Measurements from ENCODE around the gene RASSF8. TPM values are rescaled to one million over a fixed set of nuclear protein-coding genes. Genes with fewer than 3 reads are reported as not detected.
"Not testable (repeated sequence)": the region's sequence is repeated elsewhere in the genome, so short reads cannot be mapped to it uniquely, and the experiment has no call there.

The RASSF8 gene
- total RNA-seq, 1 donor from 2014 or later, result 26.2 TPM

GRCh38 chr12:26043135-26044006, 84.9 kb downstream of the RASSF8 start:
- no peak for DNase-seq (ENCODE audit: missing footprints)
- no peak for ATAC-seq
- intact Hi-C loops (cut with DNase I), result no loop called here

- ATAC-seq (no peak), DNase-seq (ENCODE audit: missing footprints) (no peak)
- intact Hi-C loops (cut with DNase I), result no loop called here
These were observed 85.5 kb downstream of the RASSF8 start for GRCh38 chr12:26044007-26044394.

GRCh38 chr12:26044592-26044991, 86.1 kb downstream of the RASSF8 start:
- DNase-seq (ENCODE audit: missing footprints) (no peak), ATAC-seq (no peak)
- intact Hi-C loops (cut with DNase I), result no loop called here

- DNase-seq (ENCODE audit: missing footprints) (no peak), ATAC-seq (no peak)
- intact Hi-C loops (cut with DNase I), result no loop called here
These were observed 87.7 kb downstream of the RASSF8 start for GRCh38 chr12:26046203-26046602.

GRCh38 chr12:26046906-26047305, 88.4 kb downstream of the RASSF8 start:
- intact Hi-C loops (cut with DNase I), result no loop called here
- no peak for DNase-seq (ENCODE audit: missing footprints)
- ATAC-seq, result peak; percentile 64

- DNase-seq (ENCODE audit: missing footprints), result no peak
- no peak for ATAC-seq
These were observed 89.1 kb downstream of the RASSF8 start for GRCh38 chr12:26047401-26048226.

GRCh38 chr12:26052652-26053051, 94.2 kb downstream of the RASSF8 start:
- no peak for ATAC-seq
- intact Hi-C loops (cut with DNase I), result no loop called here

More at GRCh38 chr12:26047401-26048226, 89.1 kb downstream of the RASSF8 start:
- intact Hi-C loops (cut with DNase I), result no loop called here

GRCh38 chr12:26054383-26054782, 95.9 kb downstream of the RASSF8 start:
- DNase-seq (ENCODE audit: missing footprints), result no peak

More at GRCh38 chr12:26052652-26053051, 94.2 kb downstream of the RASSF8 start:
- no peak for DNase-seq (ENCODE audit: missing footprints)

GRCh38 chr12:26055087-26055486, 96.6 kb downstream of the RASSF8 start:
- ATAC-seq, result no peak
- no peak for DNase-seq (ENCODE audit: missing footprints)
- intact Hi-C loops (cut with DNase I), result no loop called here

More at GRCh38 chr12:26054383-26054782, 95.9 kb downstream of the RASSF8 start:
- intact Hi-C loops (cut with DNase I), result no loop called here
- no peak for ATAC-seq

GRCh38 chr12:26056335-26056734, 97.9 kb downstream of the RASSF8 start:
- intact Hi-C loops (cut with DNase I), result no loop called here
- no peak for ATAC-seq
- DNase-seq (ENCODE audit: missing footprints), result no peak

- DNase-seq (ENCODE audit: missing footprints); intact Hi-C loops (cut with DNase I); ATAC-seq: not testable (repeated sequence)
These were observed 98.8 kb downstream of the RASSF8 start for GRCh38 chr12:26057271-26057670.

- ATAC-seq (no peak), DNase-seq (ENCODE audit: missing footprints) (no peak)
- intact Hi-C loops (cut with DNase I), result no loop called here
These were observed 99.8 kb downstream of the RASSF8 start for GRCh38 chr12:26058308-26058707.

GRCh38 chr12:26058818-26059217, 100.3 kb downstream of the RASSF8 start:
- ATAC-seq, result no peak
- intact Hi-C loops (cut with DNase I), result no loop called here

GRCh38 chr12:26062006-26062405, 103.5 kb downstream of the RASSF8 start:
- no peak for ATAC-seq
- intact Hi-C loops (cut with DNase I), result no loop called here
- DNase-seq (ENCODE audit: missing footprints), result no peak

More at GRCh38 chr12:26058818-26059217, 100.3 kb downstream of the RASSF8 start:
- DNase-seq (ENCODE audit: missing footprints), result no peak

- intact Hi-C loops (cut with DNase I), result no loop called here
- ATAC-seq (no peak), DNase-seq (ENCODE audit: missing footprints) (no peak)
These were observed 104.1 kb downstream of the RASSF8 start for GRCh38 chr12:26062566-26062965.

GRCh38 chr12:26065451-26065850, 107.0 kb downstream of the RASSF8 start:
- DNase-seq (ENCODE audit: missing footprints) (no peak), ATAC-seq (no peak)
- intact Hi-C loops (cut with DNase I), result no loop called here

GRCh38 chr12:26068503-26068902, 110.0 kb downstream of the RASSF8 start:
- intact Hi-C loops (cut with DNase I), result no loop called here
- ATAC-seq (no peak), DNase-seq (ENCODE audit: missing footprints) (no peak)

- intact Hi-C loops (cut with DNase I), result no loop called here
- no peak for ATAC-seq
- DNase-seq (ENCODE audit: missing footprints), result no peak
These were observed 111.3 kb downstream of the RASSF8 start for GRCh38 chr12:26069796-26070195.

- ATAC-seq (no peak), DNase-seq (ENCODE audit: missing footprints) (no peak)
- intact Hi-C loops (cut with DNase I), result no loop called here
These were observed 119.6 kb downstream of the RASSF8 start for GRCh38 chr12:26077915-26078702.

Measured in Right ventricle myocardium inferior (tissue), 1 donor.